MM.1S (cell line): Measurements from ENCODE around the gene SLC9B2.

Experiments
- DNase-seq: peaks from one replicate; pipeline ENCODE4 v3.0.0-alpha.2; 2015
- H2AFZ ChIP-seq: fragments of 300-600 bp; sonication (generic); 2 replicates; pipeline ENCODE4 v1.6.0; 2016; ENCODE audit warnings: antibody characterized with exemption, low read length
- H3F3A ChIP-seq: fragments of 300-600 bp; sonication (generic); 2 replicates; pipeline ENCODE4 v1.6.1; 2016; ENCODE audit warnings: mild to moderate bottlenecking, antibody characterized with exemption, low read length, moderate library complexity, mixed read lengths; ENCODE audit not compliant: insufficient read depth
- H3K27ac ChIP-seq: fragments of 300-600 bp; sonication (generic); 2 replicates; pipeline ENCODE4 v1.5.1; 2016; ENCODE audit warnings: mild to moderate bottlenecking, low read length
- H3K27me3 ChIP-seq: fragments of 300-600 bp; sonication (generic); replicated peaks from 2 replicates; pipeline ENCODE4 v1.6.0; 2016; ENCODE audit warnings: low read length; ENCODE audit not compliant: insufficient read depth
- H3K36me3 ChIP-seq: fragments of 300-600 bp; sonication (generic); replicated peaks from 2 replicates; pipeline ENCODE4 v1.6.1; 2016; ENCODE audit warnings: mild to moderate bottlenecking, low read length, mixed read lengths; ENCODE audit not compliant: insufficient read depth
- H3K4me1 ChIP-seq: fragments of 300-600 bp; sonication (generic); 2 replicates; pipeline ENCODE4 v1.6.1; 2016; ENCODE audit warnings: low read length, mixed read lengths
- H3K4me2 ChIP-seq: fragments of 300-600 bp; sonication (generic); 2 replicates; pipeline ENCODE4 v1.6.0; 2016; ENCODE audit warnings: low read depth, low read length
- H3K4me3 ChIP-seq: fragments of 300-600 bp; sonication (generic); 2 replicates; pipeline ENCODE4 v1.5.1; 2016; ENCODE audit warnings: low read length, mixed read lengths
- H3K79me2 ChIP-seq: fragments of 300-600 bp; sonication (generic); 2 replicates; pipeline ENCODE4 v1.6.1; 2016; ENCODE audit warnings: mixed run types, low read length, mixed read lengths
- H3K9ac ChIP-seq: fragments of 300-600 bp; sonication (generic); 2 replicates; pipeline ENCODE4 v1.6.1; 2016; ENCODE audit warnings: low read length, mixed read lengths
- H3K9me2 ChIP-seq: fragments of 300-600 bp; sonication (generic); replicated peaks from 2 replicates; pipeline ENCODE4 v1.6.1; 2016; ENCODE audit warnings: mild to moderate bottlenecking, low read length, mixed read lengths; ENCODE audit not compliant: insufficient read depth
- H3K9me3 ChIP-seq: fragments of 300-600 bp; sonication (generic); replicated peaks from 2 replicates; pipeline ENCODE4 v1.6.1; 2016; ENCODE audit warnings: mild to moderate bottlenecking, low read length, mixed read lengths; ENCODE audit not compliant: insufficient read depth
- H4K20me1 ChIP-seq: fragments of 300-600 bp; sonication (generic); 2 replicates; pipeline ENCODE4 v1.6.1; 2016; ENCODE audit warnings: mild to moderate bottlenecking, low read length, moderate library complexity, mixed read lengths; ENCODE audit not compliant: insufficient read depth
- CTCF ChIP-seq: fragments of 300-600 bp; sonication (generic); IDR thresholded peaks from 2 replicates; pipeline ENCODE4 v1.5.1; 2016; ENCODE audit warnings: antibody characterized with exemption, low read length, mixed read lengths
- EZH2 ChIP-seq: fragments of 300-600 bp; sonication (generic); optimal IDR thresholded peaks from 2 replicates; pipeline ENCODE3; 2017; ENCODE audit warnings: low read depth, mild to moderate bottlenecking, antibody characterized with exemption, low read length, mixed read lengths
- EZH2phosphoT487 ChIP-seq: fragments of 300-600 bp; sonication (generic); IDR thresholded peaks from 2 replicates; pipeline ENCODE4 v1.6.1; 2018; ENCODE audit warnings: antibody characterized with exemption, low read length

SLC9B2 gene

GRCh38 chr4:103095080-103095479 is 18.5 kb upstream of the SLC9B2 start:
- Histone ChIP-seq H3K4me2 (no peak overlapping the region), H3K4me1 (peaks cover 6% of the 10 kb centered on the region), H3K27me3 (no peaks in the 10 kb centered on the region)

GRCh38 chr4:103092245-103092644 is 15.7 kb upstream of the SLC9B2 start:
- Histone ChIP-seq H3K36me3 (no peaks in the 10 kb centered on the region), H4K20me1 (no peaks in the 10 kb centered on the region), H3K4me2 (peak overlapping the region; percentile 73), H3K27ac (peak overlapping the region; percentile 5; the same call in 1 of the 2 replicates), H3K4me3 (peak overlapping the region; percentile 28), H3K79me2 (no peaks in the 10 kb centered on the region), H3K9me2 (no peaks in the 10 kb centered on the region), H3K27me3 (no peaks in the 10 kb centered on the region), H3K9ac (peak overlapping the region; percentile 1; the same call in 1 of the 2 replicates), H2AFZ (peak overlapping the region; percentile 49), H3K9me3 (no peaks in the 10 kb centered on the region), H3F3A (no peaks in the 10 kb centered on the region), H3K4me1 (peaks cover 6% of the 10 kb centered on the region)
- peak; percentile 24 for DNase-seq
- TF ChIP-seq EZH2 (no peak), EZH2phosphoT487 (no peak), CTCF (no peak)

More at GRCh38 chr4:103095080-103095479, 18.5 kb upstream of the SLC9B2 start:
- Histone ChIP-seq H3K9ac (no peak overlapping the region), H3K27ac (no peak overlapping the region), H3K79me2 (no peaks in the 10 kb centered on the region), H3K9me3 (no peaks in the 10 kb centered on the region), H4K20me1 (no peaks in the 10 kb centered on the region), H2AFZ (no peak overlapping the region), H3F3A (no peaks in the 10 kb centered on the region), H3K9me2 (no peaks in the 10 kb centered on the region), H3K36me3 (no peaks in the 10 kb centered on the region), H3K4me3 (no peak overlapping the region)
- no peak for TF ChIP-seq EZH2
- no peak for TF ChIP-seq CTCF
- TF ChIP-seq EZH2phosphoT487 = no peak
- DNase-seq = no peak

- no peaks in the 10 kb centered on the region for H4K20me1 ChIP-seq
- H3K27me3 ChIP-seq = no peaks in the 10 kb centered on the region
- peak overlapping the region; percentile 73 for H3K4me2 ChIP-seq
- DNase-seq = peak; percentile 87
- H3K9me3 ChIP-seq = no peaks in the 10 kb centered on the region
- peak overlapping the region; percentile 5; the same call in 1 of the 2 replicates for H3K27ac ChIP-seq
- H3F3A ChIP-seq = no peaks in the 10 kb centered on the region
- peak overlapping the region; percentile 49 for H2AFZ ChIP-seq
- no peaks in the 10 kb centered on the region for H3K79me2 ChIP-seq
- H3K4me3 ChIP-seq = peak overlapping the region; percentile 28
- no peaks in the 10 kb centered on the region for H3K9me2 ChIP-seq
- H3K9ac ChIP-seq = peak overlapping the region; percentile 11; the same call in 1 of the 2 replicates
- no peak for TF ChIP-seq EZH2phosphoT487
- peak; percentile 76 for TF ChIP-seq CTCF
- peaks cover 6% of the 10 kb centered on the region for H3K4me1 ChIP-seq
- H3K36me3 ChIP-seq = no peaks in the 10 kb centered on the region
Observed at GRCh38 chr4:103091601-103092223, 15.2 kb upstream of the SLC9B2 start.
